HEK293 (cell line): ENCODE results near the gene RNF225.

Source experiments
- ATF2 ChIP-seq: fragments of 450-650 bp; formaldehyde crosslinking; IDR thresholded peaks from 2 replicates; pipeline ENCODE4 v1.5.1; 2016; ENCODE audit warnings: missing biosample characterization, missing genetic modification characterization, low read depth
- EGR2 ChIP-seq: fragments of 450-650 bp; formaldehyde crosslinking; IDR thresholded peaks from 2 replicates; pipeline ENCODE4 v1.5.1; 2016; ENCODE audit warnings: low read depth, missing biosample characterization, missing genetic modification characterization
- FEZF1 ChIP-seq: fragments of 450-650 bp; formaldehyde crosslinking; IDR thresholded peaks from 2 replicates; pipeline ENCODE4 v1.5.1; 2016; ENCODE audit warnings: missing biosample characterization, missing genetic modification characterization
- HIC1 ChIP-seq: fragments of 450-650 bp; formaldehyde crosslinking; IDR thresholded peaks from 2 replicates; pipeline ENCODE4 v1.5.1; 2016; ENCODE audit warnings: missing biosample characterization, missing genetic modification characterization
- KLF1 ChIP-seq: fragments of 450-650 bp; formaldehyde crosslinking; IDR thresholded peaks from 2 replicates; pipeline ENCODE4 v1.5.1; 2016; ENCODE audit warnings: missing biosample characterization, missing genetic modification characterization
- KLF8 ChIP-seq: fragments of 450-650 bp; formaldehyde crosslinking; IDR thresholded peaks from 2 replicates; pipeline ENCODE4 v1.5.1; 2016; ENCODE audit warnings: missing biosample characterization, missing genetic modification characterization
- PRDM6 ChIP-seq: fragments of 450-650 bp; formaldehyde crosslinking; IDR thresholded peaks from 2 replicates; pipeline ENCODE4 v1.5.1; 2017; ENCODE audit warnings: missing biosample characterization, missing genetic modification characterization
- SP2 ChIP-seq: fragments of 450-650 bp; formaldehyde crosslinking; IDR thresholded peaks from 2 replicates; pipeline ENCODE4 v1.5.1; 2016; ENCODE audit warnings: missing biosample characterization, missing genetic modification characterization
- YY2 ChIP-seq: fragments of 450-650 bp; formaldehyde crosslinking; IDR thresholded peaks from 2 replicates; pipeline ENCODE4 v1.5.1; 2016; ENCODE audit warnings: missing biosample characterization, missing genetic modification characterization
- ZBTB48 ChIP-seq: fragments of 450-650 bp; formaldehyde crosslinking; IDR thresholded peaks from 2 replicates; pipeline ENCODE4 v1.5.1; 2016; ENCODE audit warnings: missing biosample characterization, missing genetic modification characterization
- ZEB2 ChIP-seq: fragments of 450-650 bp; formaldehyde crosslinking; IDR thresholded peaks from 2 replicates; pipeline ENCODE4 v1.5.1; 2016; ENCODE audit warnings: missing biosample characterization, missing genetic modification characterization
- ZFP37 ChIP-seq: fragments of 450-650 bp; formaldehyde crosslinking; IDR thresholded peaks from 2 replicates; pipeline ENCODE4 v1.5.1; 2016; ENCODE audit warnings: missing biosample characterization, missing genetic modification characterization
- ZNF138 ChIP-seq: fragments of 450-650 bp; formaldehyde crosslinking; IDR thresholded peaks from 2 replicates; pipeline ENCODE4 v1.5.1; 2016; ENCODE audit warnings: missing biosample characterization, missing genetic modification characterization, borderline replicate concordance
- ZNF140 ChIP-seq: fragments of 450-650 bp; formaldehyde crosslinking; IDR thresholded peaks from 2 replicates; pipeline ENCODE4 v1.5.1; 2016; ENCODE audit warnings: missing biosample characterization, missing genetic modification characterization
- ZNF148 ChIP-seq: fragments of 450-650 bp; formaldehyde crosslinking; IDR thresholded peaks from 2 replicates; pipeline ENCODE4 v1.5.0; 2017; ENCODE audit warnings: missing biosample characterization, missing genetic modification characterization, borderline replicate concordance
- ZNF16 ChIP-seq: fragments of 450-650 bp; formaldehyde crosslinking; IDR thresholded peaks from 2 replicates; pipeline ENCODE4 v1.5.1; 2016; ENCODE audit warnings: low read depth, missing biosample characterization, missing genetic modification characterization
- ZNF169 ChIP-seq: fragments of 450-650 bp; formaldehyde crosslinking; IDR thresholded peaks from 2 replicates; pipeline ENCODE4 v1.5.1; 2016; ENCODE audit warnings: missing biosample characterization, missing genetic modification characterization
- ZNF175 ChIP-seq: fragments of 450-650 bp; formaldehyde crosslinking; IDR thresholded peaks from 2 replicates; pipeline ENCODE4 v1.5.1; 2016; ENCODE audit warnings: missing biosample characterization, missing genetic modification characterization
- ZNF214 ChIP-seq: fragments of 450-650 bp; formaldehyde crosslinking; IDR thresholded peaks from 2 replicates; pipeline ENCODE4 v1.5.1; 2017; ENCODE audit warnings: missing biosample characterization, mild to moderate bottlenecking, missing genetic modification characterization, borderline replicate concordance
- ZNF223 ChIP-seq: fragments of 450-650 bp; formaldehyde crosslinking; IDR thresholded peaks from 2 replicates; pipeline ENCODE4 v1.5.1; 2016; ENCODE audit warnings: missing biosample characterization, missing genetic modification characterization
- ZNF280C ChIP-seq: fragments of 450-650 bp; formaldehyde crosslinking; IDR thresholded peaks from 2 replicates; pipeline ENCODE4 v1.5.1; 2016; ENCODE audit warnings: missing biosample characterization, missing genetic modification characterization
- ZNF302 ChIP-seq: fragments of 450-650 bp; formaldehyde crosslinking; IDR thresholded peaks from 2 replicates; pipeline ENCODE4 v1.5.1; 2016; ENCODE audit warnings: missing biosample characterization, missing genetic modification characterization, low read depth
- ZNF335 ChIP-seq: fragments of 450-650 bp; formaldehyde crosslinking; conservative IDR thresholded peaks from 2 replicates; pipeline ENCODE4 v1.5.1; 2016; ENCODE audit warnings: missing biosample characterization, missing genetic modification characterization
- ZNF433 ChIP-seq: fragments of 450-650 bp; formaldehyde crosslinking; IDR thresholded peaks from 2 replicates; pipeline ENCODE4 v1.5.1; 2016; ENCODE audit warnings: missing biosample characterization, missing genetic modification characterization, low read depth
- ZNF449 ChIP-seq: fragments of 450-650 bp; formaldehyde crosslinking; IDR thresholded peaks from 2 replicates; pipeline ENCODE4 v1.5.1; 2017; ENCODE audit warnings: missing biosample characterization, mild to moderate bottlenecking, missing genetic modification characterization, moderate library complexity
- ZNF510 ChIP-seq: fragments of 450-650 bp; formaldehyde crosslinking; IDR thresholded peaks from 2 replicates; pipeline ENCODE4 v1.5.1; 2018; ENCODE audit warnings: mild to moderate bottlenecking, missing genetic modification characterization, missing biosample characterization; ENCODE audit not compliant: insufficient replicate concordance
- ZNF623 ChIP-seq: fragments of 450-650 bp; formaldehyde crosslinking; IDR thresholded peaks from 2 replicates; pipeline ENCODE4 v1.5.1; 2016; ENCODE audit warnings: missing biosample characterization, missing genetic modification characterization

RNF225 gene

GRCh38 chr19:58362272-58362994 is 33.0 kb upstream of the RNF225 start, which contains the start of gene ZNF497 (continued):
- TF ChIP-seq ZNF16 (tag by site-specific recombination) = no peak
- peak; percentile 74; the same call in 1 of the 2 replicates for TF ChIP-seq KLF8 (tag by site-specific recombination)
- TF ChIP-seq ZNF433 (tag by site-specific recombination) = no peak
- TF ChIP-seq ZNF148 (tag by site-specific recombination) = no peak
- no peak for TF ChIP-seq ZNF223 (tag by site-specific recombination)
- no peak for TF ChIP-seq ZNF449 (tag by site-specific recombination)
- no peak for TF ChIP-seq PRDM6 (tag by site-specific recombination)
- TF ChIP-seq EGR2 (tag by site-specific recombination) = no peak; the same call in 1 of the 2 replicates
- TF ChIP-seq YY2 (tag by site-specific recombination) = peak; percentile 78
- TF ChIP-seq ZNF335 (tag by site-specific recombination) = peak; percentile 94
- no peak for TF ChIP-seq ZNF140
- no peak for TF ChIP-seq ZNF302 (tag by site-specific recombination)
- TF ChIP-seq ZNF138 (tag by site-specific recombination) = peak; percentile 56; the same call in 1 of the 2 replicates
- TF ChIP-seq ZNF510 (tag by site-specific recombination) = no peak
- no peak for TF ChIP-seq ZNF280C (tag by site-specific recombination)
- peak; percentile 90 for TF ChIP-seq SP2 (tag by site-specific recombination)
- TF ChIP-seq ZBTB48 = no peak
- no peak for TF ChIP-seq ZNF623 (tag by site-specific recombination)
- TF ChIP-seq FEZF1 (tag by site-specific recombination) = peak; percentile 24; the same call in 1 of the 2 replicates
- TF ChIP-seq KLF1 = peak; percentile 62
- no peak for TF ChIP-seq ZNF214 (tag by site-specific recombination)
- no peak for TF ChIP-seq ATF2
- no peak for TF ChIP-seq ZNF169 (tag by site-specific recombination)
- TF ChIP-seq ZFP37 = peak; percentile 75; the same call in 1 of the 2 replicates
- peak; percentile 26; the same call in 1 of the 2 replicates for TF ChIP-seq HIC1 (tag by site-specific recombination)
- peak; percentile 84 for TF ChIP-seq ZEB2 (tag by site-specific recombination)
- TF ChIP-seq ZNF175 (tag by site-specific recombination) = no peak
